C4-2B (cell line): Measurements from ENCODE around the gene SERPINH1.

Experiments
- H3K27ac ChIP-seq: fragments of 450-650 bp; 2 replicates; pipeline ENCODE4 v1.5.1; 2017
- ZFX ChIP-seq: fragments of 450-650 bp; IDR thresholded peaks from 2 replicates; pipeline ENCODE4 v1.6.1; 2017
- TF ChIP-seq, protein P1 (sequence below): fragments of 450-650 bp; conservative IDR thresholded peaks from 2 replicates; pipeline ENCODE4 v1.5.1; 2017; ENCODE audit warnings: mild to moderate bottlenecking

The SERPINH1 gene

DNA sequence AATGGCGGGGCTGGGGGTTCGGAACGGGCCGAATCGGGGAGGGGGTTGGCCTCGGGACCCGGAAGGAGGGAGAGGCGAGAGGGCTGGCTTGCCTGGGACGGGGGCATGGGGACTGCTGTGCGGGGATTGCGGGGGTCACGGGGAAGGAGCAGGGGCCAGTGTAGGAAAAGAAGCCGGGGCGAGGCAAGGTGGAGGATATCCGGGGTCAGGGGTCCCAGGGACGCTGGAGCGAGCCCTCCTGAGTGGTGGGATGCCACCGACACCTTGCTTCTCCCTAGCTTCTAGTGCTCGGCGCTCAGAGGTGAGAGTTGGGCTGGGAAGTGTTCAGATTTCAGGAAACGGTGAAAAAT is 35.9 kb upstream of the SERPINH1 start:
- peak overlapping the region; percentile 57 for H3K27ac ChIP-seq
- TF ChIP-seq, protein P1, sequence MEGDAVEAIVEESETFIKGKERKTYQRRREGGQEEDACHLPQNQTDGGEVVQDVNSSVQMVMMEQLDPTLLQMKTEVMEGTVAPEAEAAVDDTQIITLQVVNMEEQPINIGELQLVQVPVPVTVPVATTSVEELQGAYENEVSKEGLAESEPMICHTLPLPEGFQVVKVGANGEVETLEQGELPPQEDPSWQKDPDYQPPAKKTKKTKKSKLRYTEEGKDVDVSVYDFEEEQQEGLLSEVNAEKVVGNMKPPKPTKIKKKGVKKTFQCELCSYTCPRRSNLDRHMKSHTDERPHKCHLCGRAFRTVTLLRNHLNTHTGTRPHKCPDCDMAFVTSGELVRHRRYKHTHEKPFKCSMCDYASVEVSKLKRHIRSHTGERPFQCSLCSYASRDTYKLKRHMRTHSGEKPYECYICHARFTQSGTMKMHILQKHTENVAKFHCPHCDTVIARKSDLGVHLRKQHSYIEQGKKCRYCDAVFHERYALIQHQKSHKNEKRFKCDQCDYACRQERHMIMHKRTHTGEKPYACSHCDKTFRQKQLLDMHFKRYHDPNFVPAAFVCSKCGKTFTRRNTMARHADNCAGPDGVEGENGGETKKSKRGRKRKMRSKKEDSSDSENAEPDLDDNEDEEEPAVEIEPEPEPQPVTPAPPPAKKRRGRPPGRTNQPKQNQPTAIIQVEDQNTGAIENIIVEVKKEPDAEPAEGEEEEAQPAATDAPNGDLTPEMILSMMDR: peak; percentile 43; the same call in 1 of the 2 replicates
- no peak for TF ChIP-seq ZFX

DNA sequence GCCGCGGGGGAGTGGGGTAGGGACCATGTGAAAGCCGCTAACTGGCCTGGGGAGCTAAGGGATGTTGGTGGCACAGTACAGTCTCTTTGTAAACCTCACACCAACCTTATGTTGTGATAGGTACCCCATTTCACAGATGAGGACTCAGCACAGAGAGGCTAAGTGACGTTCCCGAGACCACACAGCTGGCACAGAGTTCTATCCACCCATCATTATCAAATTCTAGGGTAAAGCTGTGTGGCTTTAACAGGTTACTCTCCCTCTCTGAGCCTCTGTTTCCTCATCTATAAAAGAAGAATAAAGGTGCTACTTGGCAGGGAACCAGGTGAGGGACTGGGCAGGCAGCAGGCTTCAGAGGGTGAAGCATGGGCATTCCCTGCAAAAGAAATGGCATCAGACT is 34.9 kb upstream of the SERPINH1 start:
- TF ChIP-seq ZFX: no peak
- TF ChIP-seq, protein P1: no peak
- no peak overlapping the region for H3K27ac ChIP-seq

DNA sequence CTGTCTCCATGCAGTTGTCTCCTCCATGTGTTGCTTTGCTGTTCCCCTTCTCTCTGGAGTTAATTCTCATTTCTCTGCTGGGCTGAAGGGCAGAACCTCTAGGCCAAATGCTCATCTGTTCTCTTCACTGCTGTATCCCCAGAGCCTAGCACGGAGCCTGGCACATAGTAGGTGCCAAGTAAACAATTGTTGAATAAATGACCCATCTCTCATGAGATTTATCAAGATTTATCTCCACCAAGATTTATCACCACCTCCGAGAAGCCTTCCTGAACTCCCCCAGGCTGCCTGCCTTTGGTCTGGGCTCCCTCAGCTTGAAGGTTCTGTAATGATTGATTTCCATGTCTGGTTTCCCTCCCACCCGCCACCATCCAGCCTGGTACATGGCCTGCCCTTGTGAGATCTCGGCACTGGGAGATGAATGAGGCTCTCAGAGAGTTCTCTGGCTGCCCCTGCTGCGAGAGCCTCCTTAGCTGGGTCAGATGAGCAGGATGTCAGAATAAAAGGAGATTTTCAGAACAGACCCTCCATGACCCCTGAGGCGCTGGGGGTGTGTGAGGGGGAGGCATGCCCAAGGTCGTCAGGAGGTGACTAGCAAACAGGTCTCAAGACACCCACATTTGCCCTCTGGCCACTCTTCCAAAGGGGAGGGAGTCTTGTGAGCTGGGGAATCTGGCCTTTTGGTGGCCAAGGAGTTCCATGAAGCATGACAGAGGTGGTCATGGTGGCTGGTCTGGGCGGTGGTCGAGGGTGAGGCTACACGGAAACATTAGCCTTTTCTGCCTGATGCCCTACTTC is 33.9 kb upstream of the SERPINH1 start:
- no peak overlapping the region for H3K27ac ChIP-seq
- TF ChIP-seq ZFX: no peak

DNA sequence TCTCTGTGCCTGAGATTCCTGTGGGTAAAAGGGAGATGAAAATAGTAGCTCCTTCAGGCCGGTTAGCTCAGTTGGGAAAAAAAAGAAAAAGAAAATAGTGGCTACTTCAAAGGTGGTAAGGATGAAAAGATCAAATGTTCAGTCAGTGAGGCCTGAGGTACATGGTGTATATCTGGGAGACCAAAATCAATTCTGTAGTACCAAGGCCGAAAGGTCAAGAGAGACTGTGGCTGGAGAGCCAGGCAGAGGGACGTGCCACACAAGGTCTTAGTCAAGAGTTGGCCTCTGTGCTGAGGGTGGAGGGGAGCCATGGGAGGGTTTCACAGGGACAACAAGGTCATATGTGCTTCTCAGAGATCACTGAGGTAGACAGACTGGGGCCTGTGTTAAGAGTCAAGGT is 31.5 kb upstream of the SERPINH1 start:
- no peak overlapping the region for H3K27ac ChIP-seq
- no peak for TF ChIP-seq ZFX
- TF ChIP-seq, protein P1: no peak

DNA sequence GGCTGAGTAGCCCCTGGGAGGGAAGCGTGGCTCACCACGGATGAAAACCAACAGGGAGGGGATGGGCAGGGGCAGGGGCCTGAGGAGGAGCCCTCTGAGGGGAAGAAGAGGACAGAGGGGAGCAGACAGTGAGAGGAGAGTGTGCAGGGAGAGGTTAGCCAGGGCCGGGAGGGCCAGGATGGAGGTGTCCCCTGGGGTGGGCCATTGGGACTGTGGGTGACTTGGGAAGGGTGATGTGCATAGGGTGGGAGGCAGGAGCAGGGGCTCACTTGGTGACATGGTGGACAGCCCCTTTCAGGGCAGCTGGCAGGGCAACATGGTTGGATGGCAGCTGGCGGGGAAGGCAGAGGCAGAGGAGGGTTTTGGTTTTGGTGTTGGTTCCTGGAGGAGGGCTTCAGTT is 30.7 kb upstream of the SERPINH1 start:
- TF ChIP-seq, protein P1: no peak
- TF ChIP-seq ZFX: no peak
- no peak overlapping the region for H3K27ac ChIP-seq

DNA sequence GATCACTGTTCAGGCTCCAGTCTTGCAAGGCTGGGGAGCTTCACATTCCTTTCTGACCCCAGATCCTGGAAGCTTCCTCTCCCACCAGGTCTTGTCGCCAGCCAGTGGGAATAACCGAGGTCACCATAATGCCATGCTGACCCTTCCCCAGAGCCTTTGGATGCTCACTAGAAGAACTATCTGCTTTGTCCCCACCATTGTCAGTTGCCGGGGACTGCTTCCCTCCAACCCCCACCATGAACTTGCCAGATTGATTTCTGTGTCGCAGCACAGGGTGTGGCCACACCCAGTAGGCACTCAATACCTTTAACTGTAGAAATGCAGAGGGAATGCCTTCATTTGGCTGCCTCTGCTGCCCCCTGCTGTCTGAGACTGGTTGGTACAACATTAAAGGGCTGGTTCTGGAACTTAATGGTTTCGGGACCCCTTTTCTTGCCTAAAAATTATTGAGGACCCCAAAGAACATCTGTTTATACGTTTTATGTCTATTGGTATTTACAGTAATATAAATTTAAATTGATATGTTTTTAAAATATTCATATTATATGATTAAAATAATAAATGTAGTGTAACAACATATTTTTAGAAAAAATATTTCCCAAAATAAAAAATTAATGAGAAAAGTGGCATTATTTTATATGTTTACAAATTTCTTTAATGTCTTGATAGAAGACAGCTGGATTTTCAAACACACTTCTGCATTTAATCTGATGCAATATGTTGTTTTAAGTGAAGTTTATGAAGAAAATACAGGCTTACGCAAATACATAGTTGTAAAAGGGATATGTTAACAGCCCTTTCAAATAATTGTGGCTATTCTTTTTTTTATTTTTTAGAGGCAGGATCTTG is 29.6 kb upstream of the SERPINH1 start:
- no peak for TF ChIP-seq ZFX
- TF ChIP-seq, protein P1: peak; percentile 92
- H3K27ac ChIP-seq: no peak overlapping the region

DNA sequence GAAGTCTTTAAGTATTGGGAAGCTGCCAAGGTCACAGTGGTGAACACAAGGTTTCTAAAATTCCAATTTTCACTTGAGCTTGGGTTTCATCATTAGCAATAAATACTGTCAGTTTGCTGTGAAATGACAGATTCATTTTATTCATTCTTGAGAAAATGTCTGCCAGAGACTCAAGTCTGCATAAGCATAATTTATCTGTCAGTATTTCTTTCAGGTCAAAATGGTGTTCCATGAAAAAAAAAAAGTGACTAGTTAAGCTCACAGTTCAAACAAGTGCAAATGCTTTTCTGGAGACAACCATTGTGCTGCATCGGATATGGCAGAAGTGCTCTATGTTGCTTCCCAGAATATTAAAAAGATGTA is 28.2 kb upstream of the SERPINH1 start:
- no peak overlapping the region for H3K27ac ChIP-seq
- TF ChIP-seq ZFX: no peak
- TF ChIP-seq, protein P1: no peak
